ENCODE data around the gene PARD3.

Gene PARD3

GRCh38 chr10:34389801-34390200 lies 425.3 kb downstream of the PARD3 start:
- no peaks in the 10 kb centered on the region for H3K79me2 ChIP-seq (ENCODE audit: insufficient read depth, low read depth)
- TF ChIP-seq CTCF (conservative IDR thresholded peaks at IDR 0.05; ENCODE audit: low read depth, low read length), result no peak
- no peaks in the 10 kb centered on the region for H3K4me1 ChIP-seq (ENCODE audit: low read depth, poor library complexity, severe bottlenecking)
- H3K36me3 ChIP-seq (ENCODE audit: insufficient read depth), result no peaks in the 10 kb centered on the region
- H3K27me3 ChIP-seq (ENCODE audit: insufficient read depth, low read depth), result no peaks in the 10 kb centered on the region
- no peak overlapping the region for H3K4me3 ChIP-seq (IDR thresholded peaks at IDR 0.05; ENCODE audit: insufficient read depth, low read depth, low read length)
- H3K27ac ChIP-seq, result no peak overlapping the region
- H4K20me1 ChIP-seq (ENCODE audit: insufficient read depth), result no peaks in the 10 kb centered on the region
- no peak overlapping the region for H3K4me2 ChIP-seq
- no peak overlapping the region for H3K9ac ChIP-seq
- H2AFZ ChIP-seq (ENCODE audit: low read depth), result no peak overlapping the region

- H2AFZ ChIP-seq (ENCODE audit: low read depth), result no peak overlapping the region
- no peak for TF ChIP-seq CTCF (conservative IDR thresholded peaks at IDR 0.05; ENCODE audit: low read depth, low read length)
- no peaks in the 10 kb centered on the region for H3K36me3 ChIP-seq (ENCODE audit: insufficient read depth)
- H3K27me3 ChIP-seq (ENCODE audit: insufficient read depth, low read depth), result no peaks in the 10 kb centered on the region
- no peaks in the 10 kb centered on the region for H3K4me1 ChIP-seq (ENCODE audit: low read depth, poor library complexity, severe bottlenecking)
- no peaks in the 10 kb centered on the region for H3K79me2 ChIP-seq (ENCODE audit: insufficient read depth, low read depth)
- H3K9ac ChIP-seq, result no peak overlapping the region
- H3K27ac ChIP-seq, result no peak overlapping the region
- H3K4me2 ChIP-seq, result no peak overlapping the region
- no peaks in the 10 kb centered on the region for H4K20me1 ChIP-seq (ENCODE audit: insufficient read depth)
- H3K4me3 ChIP-seq (IDR thresholded peaks at IDR 0.05; ENCODE audit: insufficient read depth, low read depth, low read length), result no peak overlapping the region
Measured at GRCh38 chr10:34386921-34387320, 428.2 kb downstream of the PARD3 start.

GRCh38 chr10:34384372-34384771 lies 430.7 kb downstream of the PARD3 start:
- Histone ChIP-seq H3K79me2 (ENCODE audit: insufficient read depth, low read depth) (no peaks in the 10 kb centered on the region), H2AFZ (ENCODE audit: low read depth) (no peak overlapping the region), H3K4me2 (no peak overlapping the region), H3K4me1 (ENCODE audit: low read depth, poor library complexity, severe bottlenecking) (no peaks in the 10 kb centered on the region), H4K20me1 (ENCODE audit: insufficient read depth) (no peaks in the 10 kb centered on the region), H3K4me3 (IDR thresholded peaks at IDR 0.05; ENCODE audit: insufficient read depth, low read depth, low read length) (no peak overlapping the region), H3K27me3 (ENCODE audit: insufficient read depth, low read depth) (no peaks in the 10 kb centered on the region), H3K9ac (no peak overlapping the region), H3K27ac (no peak overlapping the region), H3K36me3 (ENCODE audit: insufficient read depth) (no peaks in the 10 kb centered on the region)
- TF ChIP-seq CTCF (conservative IDR thresholded peaks at IDR 0.05; ENCODE audit: low read depth, low read length), result no peak

GRCh38 chr10:34382626-34383025 lies 432.5 kb downstream of the PARD3 start:
- H2AFZ ChIP-seq (ENCODE audit: low read depth), result no peak overlapping the region
- no peak overlapping the region for H3K9ac ChIP-seq
- no peaks in the 10 kb centered on the region for H3K4me1 ChIP-seq (ENCODE audit: low read depth, poor library complexity, severe bottlenecking)
- no peaks in the 10 kb centered on the region for H4K20me1 ChIP-seq (ENCODE audit: insufficient read depth)
- H3K79me2 ChIP-seq (ENCODE audit: insufficient read depth, low read depth), result no peaks in the 10 kb centered on the region
- H3K36me3 ChIP-seq (ENCODE audit: insufficient read depth), result no peaks in the 10 kb centered on the region
- TF ChIP-seq CTCF (conservative IDR thresholded peaks at IDR 0.05; ENCODE audit: low read depth, low read length), result no peak
- H3K27ac ChIP-seq, result no peak overlapping the region
- H3K4me2 ChIP-seq, result no peak overlapping the region
- H3K4me3 ChIP-seq (IDR thresholded peaks at IDR 0.05; ENCODE audit: insufficient read depth, low read depth, low read length), result no peak overlapping the region
- H3K27me3 ChIP-seq (ENCODE audit: insufficient read depth, low read depth), result no peaks in the 10 kb centered on the region

Measured in KMS-11 (cell line).